Fibroblast of skin of right quadriceps (primary cell): ENCODE data around the gene LY6G6F.

ENCODE experiments used
- DNase-seq: peaks from one replicate; pipeline ENCODE4 v3.0.0-alpha.2; 2013

The LY6G6F gene

DNA sequence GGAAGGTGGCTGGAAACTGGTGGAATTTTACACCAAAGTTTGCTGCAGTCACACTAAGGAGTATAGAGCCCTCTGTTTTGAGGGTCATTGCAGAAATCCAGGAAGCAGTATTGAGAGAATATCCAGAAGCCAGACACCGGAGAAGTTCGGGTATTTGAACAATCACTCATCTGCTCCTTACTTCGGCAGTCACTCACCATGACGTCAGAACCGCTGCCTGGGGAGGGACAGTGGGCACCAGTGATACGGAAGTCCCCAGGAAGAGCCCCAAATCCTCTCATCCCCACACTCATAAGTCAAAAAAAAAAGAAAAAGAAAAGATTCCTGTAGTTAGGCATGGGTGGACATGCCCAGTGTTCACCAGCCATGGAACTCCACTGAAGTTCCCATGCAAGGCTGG lies 29.8 kb upstream of the LY6G6F start:
- no peak for DNase-seq

DNA sequence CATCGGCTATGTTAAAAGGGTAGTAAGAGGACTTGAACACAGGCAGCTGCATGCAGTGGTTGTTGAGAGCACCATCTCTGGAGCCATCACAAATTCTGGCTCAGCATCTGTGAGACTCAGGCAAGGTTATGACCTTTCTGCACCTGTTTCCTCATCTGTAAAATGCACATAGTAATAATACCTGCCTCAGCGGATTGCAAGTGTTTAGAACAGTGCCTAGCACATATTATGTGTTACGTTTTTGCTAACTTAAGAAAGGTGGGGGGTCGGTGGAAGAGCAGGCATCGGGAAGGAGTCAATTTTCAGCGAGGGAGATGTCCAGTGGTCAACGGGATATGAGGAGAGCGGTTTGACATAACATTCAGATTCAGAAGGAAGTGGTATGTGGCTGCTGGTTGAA lies 28.7 kb upstream of the LY6G6F start:
- no peak for DNase-seq

DNA sequence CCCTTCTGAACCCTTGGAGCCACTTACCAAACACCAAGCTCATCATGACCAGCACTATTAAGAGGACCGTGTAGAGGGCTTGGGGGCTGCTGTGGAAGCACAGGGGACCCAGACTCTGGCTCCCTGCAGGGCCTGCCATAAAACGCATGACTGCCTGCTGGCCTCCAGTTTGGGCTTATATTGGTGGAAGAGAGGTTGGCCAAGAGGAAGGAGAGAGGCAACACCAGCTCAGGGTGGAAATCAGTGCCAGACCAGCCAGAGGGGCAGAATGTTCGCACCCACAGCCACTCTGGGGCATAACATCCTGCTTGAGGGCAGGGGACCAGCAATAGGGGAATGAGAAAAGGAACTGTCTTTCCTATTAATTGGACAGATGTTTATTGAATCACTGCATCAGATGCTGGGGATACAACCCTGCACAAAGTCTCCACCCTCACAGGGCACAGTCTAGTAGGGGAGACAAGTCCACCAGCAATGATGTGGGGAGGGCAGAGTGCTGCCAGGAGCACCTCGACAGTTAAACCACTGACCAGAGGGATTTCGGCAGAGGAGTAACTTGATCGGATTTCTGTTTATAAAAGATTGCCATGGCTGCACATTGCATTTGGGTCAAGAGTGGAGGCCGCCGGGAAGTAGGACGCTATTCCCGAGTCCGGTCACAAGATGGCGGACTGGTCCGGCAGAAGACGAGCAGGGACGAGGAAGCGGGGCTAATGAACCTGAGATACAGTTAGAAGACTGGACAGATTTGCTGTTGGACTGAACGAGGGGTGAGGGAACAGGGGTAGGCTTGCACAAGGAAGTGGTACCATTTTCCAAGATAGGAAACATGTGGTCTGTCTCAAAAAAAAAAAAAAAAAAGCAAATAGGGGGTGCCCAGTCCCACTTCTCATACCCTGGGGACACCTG lies 26.2 kb upstream of the LY6G6F start, which contains the start of gene LY6G5C:
Gene LY6G5C, minus strand, starts transcription at position 842 of the 909 bp plus-strand sequence. Its CDS starts 694 bp downstream, at position 148.
- peak; percentile 80 for DNase-seq

DNA sequence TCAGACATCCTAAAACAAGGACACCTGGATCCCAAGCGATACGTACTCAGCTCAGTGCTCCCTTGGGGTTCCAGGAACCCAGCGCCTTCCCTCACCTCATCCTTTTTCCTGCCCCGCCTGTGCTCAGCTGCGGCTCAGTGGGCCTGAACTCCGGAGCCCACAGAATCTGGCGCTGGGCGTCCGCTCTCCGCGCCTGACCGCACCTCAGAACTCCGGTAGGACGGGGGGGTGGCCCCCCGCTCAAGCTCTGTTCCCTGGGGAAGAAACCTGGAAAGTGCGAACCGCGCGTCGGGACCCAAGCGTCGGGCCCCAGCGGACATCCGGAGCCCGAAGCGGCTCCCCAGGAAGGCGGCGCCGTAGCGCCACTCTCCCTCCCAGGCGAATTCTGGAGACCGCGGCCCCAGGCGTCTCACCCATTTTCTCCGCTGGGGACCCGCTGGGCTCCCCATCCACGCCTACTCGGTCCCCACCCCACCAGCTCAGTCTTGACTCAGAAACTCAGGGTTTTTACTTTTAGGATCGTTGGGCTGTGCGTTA lies 25.5 kb upstream of the LY6G6F start:
- peak; percentile 41 for DNase-seq

DNA sequence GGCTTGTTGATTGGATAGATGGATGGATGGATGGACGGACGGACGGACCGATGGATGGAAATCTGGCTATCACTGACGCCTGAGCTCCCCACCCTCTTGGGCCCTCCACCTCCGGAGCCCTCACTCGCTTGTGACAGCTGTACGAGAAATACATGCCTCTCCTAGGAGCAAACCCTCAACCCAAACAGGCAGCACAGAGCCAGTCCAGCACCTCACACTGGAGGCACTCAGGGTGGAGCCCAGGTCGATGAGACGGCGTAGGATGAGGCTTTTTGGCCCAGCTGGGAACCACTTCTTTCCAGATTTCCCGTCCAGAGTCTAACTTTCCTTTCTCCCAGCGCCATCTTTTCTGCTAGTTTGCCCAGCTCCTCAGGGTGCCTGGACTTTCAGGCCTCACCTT lies 23.1 kb upstream of the LY6G6F start:
- no peak for DNase-seq

DNA sequence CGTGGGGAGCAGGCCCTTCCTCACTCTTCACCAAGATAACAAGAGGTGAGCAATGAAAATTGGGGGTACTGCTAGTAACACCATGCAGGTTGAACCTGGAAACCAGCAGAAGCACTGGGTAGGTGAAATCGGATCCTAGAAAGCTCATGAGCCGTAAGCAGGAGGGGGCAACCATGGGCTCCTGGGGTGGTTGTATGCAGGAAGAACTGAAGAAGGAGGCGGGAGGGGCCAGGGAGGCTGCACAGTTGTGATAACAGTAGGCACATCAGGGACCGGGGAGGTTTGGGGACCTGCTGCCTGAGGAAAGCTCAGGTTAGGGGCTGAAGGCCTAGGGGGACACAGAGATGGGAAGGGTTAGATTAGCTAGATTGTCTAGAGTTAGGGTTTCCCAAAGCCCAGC lies 20.2 kb upstream of the LY6G6F start:
- DNase-seq: no peak

DNA sequence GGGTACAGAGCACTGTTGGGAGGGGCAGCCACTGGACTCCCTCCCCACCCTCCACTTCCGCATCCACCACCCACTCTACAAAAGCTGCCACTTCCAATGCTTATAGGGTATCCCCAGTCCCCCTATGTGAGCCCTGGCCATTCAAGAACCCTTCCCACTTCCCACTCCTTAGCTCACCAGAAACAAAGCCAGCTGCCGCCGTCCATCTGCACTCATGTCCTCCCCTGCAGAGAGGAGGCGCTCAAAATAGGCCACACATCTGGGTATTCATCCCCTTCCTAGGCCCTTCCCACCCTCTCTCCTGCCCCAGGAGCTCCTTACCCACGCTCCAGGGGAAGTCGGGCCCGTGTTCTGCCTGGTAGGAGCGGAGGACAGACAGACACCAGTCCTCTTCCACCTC lies 19.3 kb upstream of the LY6G6F start:
- no peak for DNase-seq

DNA sequence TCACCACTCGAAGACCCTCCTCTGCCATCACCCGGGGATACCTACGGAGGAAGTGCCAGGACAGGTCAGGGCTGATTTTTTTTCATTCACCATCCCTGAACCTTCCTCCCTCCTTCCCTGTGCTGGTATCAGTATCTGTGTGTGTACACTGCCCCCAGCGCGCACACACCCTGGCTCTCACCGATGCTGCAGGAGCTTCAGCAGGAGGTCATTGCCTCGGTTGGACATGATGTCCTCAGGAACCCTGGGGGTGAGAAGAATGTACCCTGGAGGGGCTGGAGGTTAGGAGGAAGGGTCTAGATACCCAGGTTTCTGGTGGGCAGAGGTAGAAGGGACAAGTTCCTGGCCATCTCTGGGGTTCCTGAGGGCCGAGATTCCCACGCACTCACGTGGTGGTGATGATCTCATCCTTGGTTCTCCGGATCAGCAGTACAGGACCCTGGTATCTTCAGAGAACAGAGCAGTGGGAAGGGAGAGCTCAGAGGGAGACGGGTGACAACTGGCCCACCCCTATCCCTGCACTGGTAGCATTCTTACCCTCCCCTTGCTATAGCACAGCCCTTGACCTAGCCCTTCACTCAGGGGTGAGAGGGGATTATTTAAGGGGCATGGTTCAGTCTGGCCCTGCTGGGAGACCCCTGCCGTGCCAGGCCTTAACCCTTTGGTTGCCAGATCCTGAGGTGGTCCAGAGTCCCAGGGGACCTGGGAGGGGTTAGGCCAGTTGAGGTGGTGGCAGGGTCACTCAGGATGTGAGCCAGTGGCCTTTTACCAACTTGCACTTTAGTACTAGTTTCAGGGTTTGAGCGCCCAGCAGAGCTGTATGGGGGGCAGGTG lies 18.6 kb upstream of the LY6G6F start:
- no peak for DNase-seq

DNA sequence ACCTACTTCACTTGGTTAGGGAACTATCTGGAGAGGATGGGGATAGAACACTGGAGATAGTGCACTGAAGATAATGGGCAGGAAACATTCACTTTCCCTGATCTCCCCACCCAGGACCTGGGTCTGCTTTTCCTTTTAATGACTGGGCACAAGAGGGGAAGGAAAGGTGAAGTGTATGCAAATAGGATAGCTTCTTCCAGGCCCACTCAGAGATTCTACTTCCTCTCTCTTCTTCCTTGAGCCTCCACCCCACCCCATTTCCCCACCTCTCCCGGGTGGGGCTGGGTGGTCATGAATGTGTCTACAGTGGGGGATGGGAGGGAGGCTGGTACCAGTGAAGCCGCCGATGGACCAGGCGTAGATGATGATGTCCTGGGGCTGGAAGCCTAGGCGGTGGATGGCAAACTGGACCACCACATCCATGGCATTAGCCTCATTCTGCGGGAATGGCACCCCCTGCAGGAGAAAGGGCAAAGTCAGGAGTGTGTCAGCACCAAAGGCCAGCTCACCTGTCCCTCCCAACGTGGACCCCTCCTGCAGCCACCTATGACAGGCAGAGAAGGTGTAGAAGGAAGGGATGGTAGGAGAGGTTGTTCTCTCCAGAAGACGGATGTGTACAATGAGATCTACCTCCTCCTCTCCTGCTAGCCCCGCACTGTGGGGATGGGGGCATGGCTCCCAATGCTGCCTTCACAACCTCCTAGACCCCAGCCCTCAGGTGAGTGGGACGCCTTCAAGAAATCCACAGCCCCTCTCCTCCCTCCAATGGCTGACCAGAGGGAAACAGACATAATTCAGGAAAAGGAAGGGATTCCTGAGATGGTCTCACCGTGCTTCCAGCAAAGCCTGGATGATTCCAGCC lies 17.2 kb upstream of the LY6G6F start:
- DNase-seq: no peak

DNA sequence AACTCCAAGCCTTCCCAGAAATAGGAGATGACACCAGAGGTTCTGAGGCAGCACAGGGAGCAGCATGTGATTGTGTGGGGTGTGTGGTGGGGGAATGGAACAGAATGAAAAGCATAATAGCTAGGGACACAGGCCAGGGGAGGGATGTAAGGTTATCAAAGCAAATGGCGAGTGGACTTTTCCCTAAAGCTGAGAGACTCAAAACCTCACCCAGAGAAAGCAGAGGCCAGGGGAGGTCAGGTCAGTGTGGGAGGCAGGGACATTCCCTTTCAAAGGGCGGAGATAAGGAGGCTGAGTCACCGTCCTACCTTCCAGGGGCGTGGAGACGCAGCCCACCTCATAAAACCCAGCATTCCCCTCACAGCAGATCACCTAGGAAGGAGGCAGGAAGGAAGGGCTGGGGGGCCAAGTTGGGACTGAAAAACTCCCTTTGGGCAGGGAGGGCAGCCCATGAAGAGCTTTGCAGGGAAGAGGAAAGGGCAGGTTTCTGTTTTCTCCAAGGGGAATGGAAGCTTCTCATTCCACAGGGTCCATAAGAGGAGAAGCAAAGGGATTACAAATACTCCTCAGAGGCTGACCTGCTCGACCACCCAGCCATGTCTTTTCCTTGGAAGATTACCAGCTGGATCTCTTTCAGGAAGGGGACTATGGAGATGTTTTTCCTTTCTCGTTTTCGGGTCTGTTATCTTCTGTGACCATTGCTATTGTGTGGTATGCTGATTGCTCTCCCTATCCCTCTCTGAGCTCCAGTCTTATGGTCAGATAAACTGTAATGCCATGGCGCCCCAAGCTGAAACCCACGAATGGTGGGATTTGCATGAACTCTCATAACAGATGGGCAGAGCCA lies 16.2 kb upstream of the LY6G6F start:
- no peak for DNase-seq

DNA sequence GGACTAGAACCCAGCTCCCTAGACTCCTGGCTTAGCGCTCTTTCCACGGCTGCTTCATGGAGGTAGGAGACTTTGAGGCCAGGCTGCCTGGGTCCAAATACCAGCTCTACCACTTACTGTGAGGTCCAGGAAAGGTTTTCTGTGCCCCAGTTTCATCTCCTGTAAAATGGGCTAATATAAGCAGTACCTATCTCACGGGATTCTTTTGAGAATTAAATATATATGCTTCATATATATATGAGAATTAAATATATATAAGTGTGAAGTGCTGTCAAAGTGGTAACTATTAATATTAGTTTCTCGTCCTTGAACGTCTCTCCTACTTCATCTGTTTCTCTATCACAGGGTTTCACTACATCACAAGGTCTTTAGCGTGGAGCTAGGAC lies 15.6 kb upstream of the LY6G6F start:
- no peak for DNase-seq

DNA sequence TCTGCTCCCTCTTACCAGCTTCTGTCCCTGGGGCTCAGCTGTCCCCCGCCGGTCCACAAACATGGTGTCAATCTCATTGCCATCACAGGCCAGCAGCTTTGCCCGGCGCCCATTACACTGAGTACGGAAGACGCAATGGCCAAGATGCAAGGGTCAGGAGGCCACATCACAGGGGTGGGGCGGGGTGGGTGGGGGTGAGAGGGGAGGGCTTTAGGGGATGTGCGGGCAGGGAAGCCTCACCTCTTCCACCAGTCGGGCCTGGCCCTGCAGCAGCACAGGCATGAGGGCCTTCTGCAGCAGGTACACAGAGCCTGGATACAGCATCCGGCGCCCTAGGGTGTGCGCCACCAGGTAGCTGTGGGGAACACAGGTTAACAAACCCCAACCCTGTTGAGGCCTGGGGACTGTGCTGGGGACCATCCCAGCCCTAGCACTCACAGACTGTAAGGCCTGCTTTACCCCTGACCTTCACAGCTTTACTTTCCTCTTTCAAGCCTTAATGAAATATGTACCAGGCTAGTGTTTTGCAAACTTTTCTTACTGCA lies 15.0 kb upstream of the LY6G6F start:
- DNase-seq: no peak

DNA sequence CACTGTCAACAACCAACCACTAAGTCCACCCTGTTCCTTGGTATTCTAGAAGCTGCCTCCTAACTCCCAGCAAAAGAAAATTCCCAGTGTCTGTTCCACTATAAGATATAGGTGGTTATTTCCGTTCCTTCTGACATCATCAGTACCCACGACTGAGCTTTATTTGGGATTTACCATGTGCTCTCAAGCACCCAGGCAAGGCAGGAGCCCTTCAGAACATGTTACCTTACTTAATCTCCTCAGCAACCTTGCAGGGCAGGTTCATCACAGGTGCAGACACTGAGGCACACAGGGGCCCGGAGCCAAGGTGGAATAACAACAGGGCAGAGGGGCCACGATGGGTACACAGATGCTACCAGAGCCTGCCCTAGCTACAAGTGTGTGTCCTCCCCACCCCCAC lies 14.3 kb upstream of the LY6G6F start:
- no peak for DNase-seq

DNA sequence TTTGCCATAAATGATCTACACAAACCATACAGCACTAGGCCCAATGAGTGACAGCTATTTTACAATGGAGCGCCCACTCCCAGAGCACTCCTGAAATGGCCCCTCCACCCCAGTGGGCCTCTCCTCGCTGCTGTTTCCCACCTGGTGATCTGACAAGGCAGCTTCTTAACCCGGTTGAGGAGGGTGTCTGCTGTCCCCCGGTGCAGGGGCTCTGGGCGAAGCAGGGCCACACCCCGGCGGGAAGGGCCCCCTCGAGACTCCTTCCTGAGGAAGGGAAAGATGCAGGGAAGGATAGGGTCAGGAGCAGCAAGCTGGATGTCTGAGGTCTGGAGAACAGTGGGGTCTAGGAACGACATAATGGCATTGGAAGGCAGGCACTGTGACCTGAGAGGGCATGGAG lies 13.8 kb upstream of the LY6G6F start:
- no peak for DNase-seq

DNA sequence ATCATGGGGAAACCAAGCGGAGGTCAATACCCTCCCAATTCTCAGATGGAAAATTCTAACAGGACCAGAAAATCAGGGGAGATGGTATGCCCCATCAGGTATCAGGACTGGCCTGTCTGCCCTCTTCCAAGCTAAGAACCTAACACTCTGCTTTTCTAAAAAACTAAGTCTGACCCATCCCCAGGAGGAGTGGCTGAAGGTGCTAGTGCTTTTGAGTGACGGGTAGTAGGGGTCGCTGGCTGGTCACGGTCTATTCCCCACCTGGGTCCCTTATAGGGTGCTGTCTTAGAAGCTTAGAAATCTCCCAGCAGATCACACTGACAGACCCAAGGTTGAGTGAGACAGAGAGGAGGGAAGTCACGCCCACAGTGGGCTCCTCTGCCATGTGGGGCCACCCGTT lies 13.1 kb upstream of the LY6G6F start:
- DNase-seq: no peak

DNA sequence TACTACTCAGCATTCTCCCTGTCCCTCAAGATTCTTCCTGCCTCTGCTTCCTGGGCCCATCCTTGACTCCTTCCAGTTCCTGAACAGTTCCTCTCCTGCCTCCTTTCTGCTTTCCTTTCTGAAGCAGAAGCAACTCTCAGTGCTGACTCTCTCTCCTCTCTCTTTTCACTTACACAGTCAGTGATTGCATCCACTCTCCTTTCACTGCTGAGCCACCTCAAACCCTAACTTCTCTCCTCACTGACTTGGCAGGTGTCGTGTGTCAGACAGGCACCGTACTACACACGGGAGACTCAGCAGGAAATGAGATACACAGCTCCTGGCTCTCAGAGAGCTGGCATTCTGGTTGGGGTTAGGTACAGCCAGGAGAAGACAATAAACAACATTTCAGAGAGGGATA lies 9.1 kb upstream of the LY6G6F start:
- DNase-seq: no peak

DNA sequence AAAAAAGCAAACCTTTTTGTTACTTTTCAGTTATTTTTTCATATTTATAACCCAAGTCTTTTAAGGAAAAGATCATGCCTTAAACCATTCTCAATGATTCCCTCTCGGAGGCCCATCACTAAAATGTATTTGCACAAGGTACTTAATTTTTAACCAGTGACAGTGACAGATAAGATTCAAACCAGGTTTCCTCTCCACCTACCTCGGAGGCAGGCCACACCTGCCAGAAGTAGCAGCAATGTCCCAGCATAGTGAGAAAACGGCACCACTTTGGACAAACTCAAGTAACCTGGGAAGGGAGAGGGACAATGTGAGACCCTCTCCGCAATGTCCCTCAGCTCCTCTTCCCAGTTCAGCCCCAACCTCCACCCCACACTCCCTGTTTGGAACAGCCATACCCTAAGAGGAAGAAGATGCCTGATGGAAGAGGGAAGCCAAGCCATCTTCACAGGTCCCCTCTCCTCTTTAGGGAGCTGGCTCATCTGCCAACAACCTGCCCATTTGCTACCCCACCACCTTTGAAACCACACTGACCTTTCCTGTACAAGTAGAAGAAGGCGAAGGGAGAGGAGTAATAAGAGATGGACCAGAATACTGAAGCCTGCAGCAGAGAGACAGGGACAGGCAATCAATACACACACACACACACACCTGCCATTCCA lies 5.8 kb upstream of the LY6G6F start:
- DNase-seq: no peak

DNA sequence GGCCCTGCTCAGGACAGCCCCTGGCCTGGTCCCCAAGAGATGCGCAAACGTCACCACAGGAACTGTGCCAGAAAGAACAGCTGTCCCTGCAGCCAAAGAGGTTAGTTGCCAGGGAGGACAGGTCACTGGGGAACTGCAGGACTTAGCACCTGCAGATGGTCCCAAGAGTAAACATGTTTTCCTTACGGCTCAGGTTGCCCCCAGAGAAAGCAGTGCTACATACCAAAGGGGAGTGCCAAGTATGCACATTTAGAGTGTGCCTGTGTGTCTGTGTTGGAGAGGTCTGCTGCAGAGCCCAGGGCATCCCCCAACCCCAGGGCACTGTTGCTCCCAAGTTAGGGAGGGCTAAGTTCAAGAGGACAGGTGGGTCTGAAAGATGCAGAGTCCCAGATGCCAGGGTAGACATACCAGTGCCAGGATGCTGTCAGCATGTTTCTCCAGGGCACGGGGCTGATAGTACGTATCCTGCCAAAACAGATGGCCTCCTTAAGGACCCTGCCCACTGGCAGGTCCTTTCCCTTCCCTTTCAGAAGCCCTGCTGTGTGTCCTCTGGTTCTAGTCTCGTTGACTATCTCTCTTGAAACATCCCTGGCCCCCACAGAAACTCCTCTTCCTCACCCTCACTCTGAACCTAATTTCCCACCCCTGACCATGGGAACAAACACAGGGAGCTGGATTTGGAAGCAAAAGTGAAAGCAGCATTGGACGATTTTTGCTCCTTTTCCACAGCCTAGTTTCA lies 4.8 kb upstream of the LY6G6F start:
- no peak for DNase-seq

DNA sequence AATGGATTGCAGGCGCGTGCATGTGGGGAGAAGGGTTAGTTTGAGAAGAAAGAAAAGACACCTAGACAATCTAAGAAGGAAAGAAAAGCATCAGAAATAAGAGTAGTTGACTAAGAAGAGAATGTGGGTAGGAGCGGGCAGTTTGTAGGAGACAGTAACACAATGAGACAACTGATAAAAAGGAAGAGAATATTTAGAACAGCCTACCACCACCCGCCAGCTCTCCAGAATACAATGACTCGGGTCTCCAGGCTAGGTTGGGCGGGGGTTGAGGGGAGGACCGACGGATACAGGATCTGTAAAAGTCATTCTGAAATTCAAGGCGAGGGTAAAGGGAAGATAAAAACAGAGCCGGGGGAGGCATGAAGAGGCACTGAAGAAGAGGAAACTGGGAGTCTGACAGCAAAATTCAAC lies 4.3 kb upstream of the LY6G6F start:
- no peak for DNase-seq
